Bronchial epithelial cell (primary cell): ENCODE data around the gene FOXN3. TPM values are rescaled to one million over a fixed set of nuclear protein-coding genes. Genes with fewer than 3 reads are reported as not detected.

Experiments used
- DNase-seq: peaks from one replicate; pipeline ENCODE4 v3.0.0-alpha.2; 2010; ENCODE audit warnings: low read depth
- FAIRE-seq: peaks from 2 replicates; lab custom pipeline; 2011; peaks lifted over from hg19 to GRCh38; lab: Jason Lieb, UNC
- H3K27me3 ChIP-seq: 2 replicates; pipeline ENCODE4 v1.5.1; 2011; ENCODE audit warnings: low read length; ENCODE audit not compliant: control insufficient read depth, insufficient read depth
- H3K36me3 ChIP-seq: 2 replicates; pipeline ENCODE4 v1.5.1; 2011; ENCODE audit warnings: low read length; ENCODE audit not compliant: control insufficient read depth, insufficient read depth
- H3K4me3 ChIP-seq: 2 replicates; pipeline ENCODE4 v1.5.1; 2011; ENCODE audit warnings: mild to moderate bottlenecking, low read depth, low read length, control low read depth
- CTCF ChIP-seq: IDR thresholded peaks from 2 replicates; pipeline ENCODE4 v1.5.1; 2011; ENCODE audit warnings: mild to moderate bottlenecking, moderate library complexity, low read length, control low read depth, inconsistent platforms; ENCODE audit not compliant: insufficient read depth, severe bottlenecking
- total RNA-seq: library from RNA; depleted of rRNA; stranded (reverse); fragments of >200 nt; gene quantifications from 2 replicates; pipeline ENCODE4 v1.2.1, GENCODE V29; 2014

Gene FOXN3
- total RNA-seq, 1 donor from 2014 or later: 5.8 TPM

- no peaks in the 10 kb centered on the region for H3K27me3 ChIP-seq
- FAIRE-seq (no peak), DNase-seq (peak; percentile 35)
- TF ChIP-seq CTCF: no peak
- H3K36me3 ChIP-seq: no peaks in the 10 kb centered on the region
- H3K4me3 ChIP-seq: no peak overlapping the region
Observed at GRCh38 chr14:89399594-89400068, 17.4 kb downstream of the FOXN3 start.

GRCh38 chr14:89399157-89399556 is 17.9 kb downstream of the FOXN3 start:
- Histone ChIP-seq H3K36me3 (no peaks in the 10 kb centered on the region), H3K27me3 (no peaks in the 10 kb centered on the region), H3K4me3 (no peak overlapping the region)
- FAIRE-seq (peak; percentile 85), DNase-seq (no peak)
- TF ChIP-seq CTCF: no peak

- DNase-seq (no peak), FAIRE-seq (no peak)
- H3K27me3 ChIP-seq: no peaks in the 10 kb centered on the region
- TF ChIP-seq CTCF: no peak
- H3K4me3 ChIP-seq: no peak overlapping the region
- no peaks in the 10 kb centered on the region for H3K36me3 ChIP-seq
Observed at GRCh38 chr14:89397569-89398230, 19.3 kb downstream of the FOXN3 start.

GRCh38 chr14:89394972-89395371 is 22.1 kb downstream of the FOXN3 start:
- no peak for TF ChIP-seq CTCF
- Histone ChIP-seq H3K27me3 (no peaks in the 10 kb centered on the region), H3K4me3 (no peak overlapping the region), H3K36me3 (no peaks in the 10 kb centered on the region)
- DNase-seq: no peak
- no peak for FAIRE-seq

GRCh38 chr14:89393222-89393745 is 23.7 kb downstream of the FOXN3 start:
- DNase-seq (no peak), FAIRE-seq (no peak)
- no peak for TF ChIP-seq CTCF
- H3K27me3 ChIP-seq: no peaks in the 10 kb centered on the region
- no peak overlapping the region for H3K4me3 ChIP-seq
- no peaks in the 10 kb centered on the region for H3K36me3 ChIP-seq
